GM23248 (cell line): ENCODE data around the gene CDH4.

Source experiments
- EZH2 ChIP-seq: fragments of 200-600 bp; sonication (generic); IDR thresholded peaks from 2 replicates; pipeline ENCODE4 v1.6.1; 2018; ENCODE audit warnings: antibody characterized with exemption, mild to moderate bottlenecking; ENCODE audit not compliant: insufficient read depth, poor library complexity, severe bottlenecking
- EZH2phosphoT487 ChIP-seq: fragments of 200-600 bp; sonication (generic); IDR thresholded peaks from 2 replicates; pipeline ENCODE4 v1.6.1; 2018; ENCODE audit warnings: antibody characterized with exemption, moderate library complexity, mild to moderate bottlenecking, low read depth; ENCODE audit not compliant: insufficient read depth

GRCh38 chr20:61649860-61650162, 397.8 kb downstream of the CDH4 start:
- no peak for TF ChIP-seq EZH2phosphoT487
- no peak for TF ChIP-seq EZH2
